Spinal cord (tissue), 10 donors: ENCODE data around the gene SLC1A6. TPM values are rescaled to one million over a fixed set of nuclear protein-coding genes. Genes with fewer than 3 reads are reported as not detected.
"Not testable (repeated sequence)": the region's sequence is repeated elsewhere in the genome, so short reads cannot be mapped to it uniquely, and the experiment has no call there.

Experiments used
- DNase-seq, 6 donors: peaks; one replicate each; pipeline versions ENCODE4 v3.0.0 to v3.0.0-alpha.2; 2013 to 2015; ENCODE audit warnings: low spot score in 6 of 6, low read depth in 4 of 6
- H3K27ac ChIP-seq: one replicate; pipeline ENCODE4 v1.5.1; 2013; ENCODE audit warnings: low read depth, low read length, control low read depth
- H3K27me3 ChIP-seq: one replicate; pipeline ENCODE4 v1.6.1; 2013; ENCODE audit warnings: low read length; ENCODE audit not compliant: control insufficient read depth, insufficient read depth
- H3K36me3 ChIP-seq: one replicate; pipeline ENCODE4 v1.6.1; 2013; ENCODE audit warnings: low read length; ENCODE audit not compliant: control insufficient read depth, insufficient read depth
- H3K4me1 ChIP-seq: one replicate; pipeline ENCODE4 v1.6.1; 2013; ENCODE audit warnings: low read length; ENCODE audit not compliant: control insufficient read depth, insufficient read depth
- H3K4me3 ChIP-seq: one replicate; pipeline ENCODE4 v1.5.1; 2013; ENCODE audit warnings: low read depth, low read length, control low read depth
- H3K9me3 ChIP-seq: one replicate; pipeline ENCODE4 v1.6.1; 2013; ENCODE audit warnings: low read length; ENCODE audit not compliant: control insufficient read depth, insufficient read depth
- WGBS: methylation state at CpG from one replicate; pipeline ENCODE4 v1.1.5; 2013; ENCODE audit warnings: missing lambda C conversion rate; ENCODE audit not compliant: insufficient coverage; 5-methylcytosine and 5-hydroxymethylcytosine counted together
- long read RNA-seq, 4 donors: transcript quantifications; one replicate each; lab custom pipeline, GENCODE V29; 2026
- polyA plus RNA-seq, 2 donors: library from polyadenylated mRNA; unstranded; fragments of 120-200 nt; gene quantifications; one replicate each; pipeline ENCODE4 v1.2.1, GENCODE V29; 2013; ENCODE audit not compliant: insufficient read length in 2 of 2
- total RNA-seq, 2 donors: library from RNA; depleted of rRNA in 1 of 2; stranded (reverse); fragments of 120-200 nt in 1 of 2; fragments of >200 nt in 1 of 2; gene quantifications; one replicate each; pipeline versions ENCODE4 v1.2.3 to v1.2.4, GENCODE V29; 2013 to 2014
- donor health status: healthy.

Gene SLC1A6
- 10 to 100 TPM in 1 of 2 donors, 1 to 10 TPM in 1; 9.6 to 29.2 TPM for total RNA-seq
- polyA plus RNA-seq, result 10 to 100 TPM; 55.3 to 64.6 TPM
- long read RNA-seq, donor 1, transcript SLC1A6-203 (6 exons, 2,420 nt), result major isoform, 7 of 26 reads
- long read RNA-seq, donor 1, partial matches to known transcripts, result 10 of 26 reads
- long read RNA-seq, donor 1, other reads (novel, unspliced or antisense), result 8 of 26 reads
- long read RNA-seq, donor 2, partial matches to known transcripts, result 0 of 1 reads
- long read RNA-seq, donor 2, other reads (novel, unspliced or antisense), result 0 of 1 reads
- long read RNA-seq, donor 3, partial matches to known transcripts, result 0 of 2 reads
- long read RNA-seq, donor 3, other reads (novel, unspliced or antisense), result 0 of 2 reads
- long read RNA-seq, donor 4, result 0 reads

DNA sequence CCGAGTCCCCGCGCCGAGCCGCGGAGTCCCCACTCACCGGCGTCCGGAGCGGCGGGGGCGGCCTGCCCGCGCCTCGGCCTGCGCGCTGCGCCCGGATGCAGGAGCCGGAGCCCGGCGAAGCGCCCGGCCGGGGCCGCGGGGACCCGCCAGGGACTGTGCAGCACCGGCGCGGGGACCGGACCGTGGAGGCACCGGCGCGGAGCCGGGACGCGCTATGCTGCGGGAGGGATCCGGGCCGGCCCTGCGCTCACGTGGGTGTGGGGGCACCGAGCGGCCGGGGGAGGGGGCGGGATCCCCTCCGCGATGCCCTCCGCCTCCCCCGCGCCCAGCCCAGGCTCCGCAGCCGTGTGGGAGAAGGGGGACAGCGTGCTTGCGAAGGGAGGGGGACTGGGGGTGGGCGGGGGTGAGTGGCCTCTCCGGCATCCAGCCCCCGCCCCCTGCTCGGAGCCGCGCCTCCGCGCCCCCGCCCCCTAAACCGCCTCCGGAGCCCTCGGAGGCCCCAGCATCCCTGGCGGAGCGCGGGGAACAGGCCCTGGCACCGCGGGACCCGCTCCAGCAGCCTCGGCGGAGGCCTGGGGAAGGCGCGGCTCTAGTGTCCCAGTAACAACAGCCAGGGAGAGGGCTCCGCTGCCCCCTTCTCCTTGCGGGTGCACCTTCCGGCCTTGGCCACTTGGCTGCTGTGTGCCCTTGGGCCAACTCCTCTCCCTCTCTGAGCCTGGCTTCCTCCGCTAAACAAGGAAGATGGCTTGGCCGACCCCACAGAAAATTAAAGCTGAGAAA is at the start of gene SLC1A6:
SLC1A6 (minus strand) TSS at position 389 of the 780 bp plus-strand sequence. CDS start 6,954 bp downstream, outside the sequence.
- H3K4me3 ChIP-seq, result peak within 1 kb of the TSS; percentile 24
- no peaks in the 10 kb centered on the region for H3K9me3 ChIP-seq
- under 1% methylated on average over 80 of the region's 84 CpGs for WGBS
- H3K36me3 ChIP-seq, result no peaks in the 10 kb centered on the region
- DNase-seq, result peak in 5 of 6 donors; percentile 3 to 88 (median 31)
- peaks cover 9% of the 10 kb centered on the region for H3K27me3 ChIP-seq
- no peak within 1 kb of the TSS for H3K27ac ChIP-seq
- H3K4me1 ChIP-seq, result peaks cover 9% of the 10 kb centered on the region

DNA sequence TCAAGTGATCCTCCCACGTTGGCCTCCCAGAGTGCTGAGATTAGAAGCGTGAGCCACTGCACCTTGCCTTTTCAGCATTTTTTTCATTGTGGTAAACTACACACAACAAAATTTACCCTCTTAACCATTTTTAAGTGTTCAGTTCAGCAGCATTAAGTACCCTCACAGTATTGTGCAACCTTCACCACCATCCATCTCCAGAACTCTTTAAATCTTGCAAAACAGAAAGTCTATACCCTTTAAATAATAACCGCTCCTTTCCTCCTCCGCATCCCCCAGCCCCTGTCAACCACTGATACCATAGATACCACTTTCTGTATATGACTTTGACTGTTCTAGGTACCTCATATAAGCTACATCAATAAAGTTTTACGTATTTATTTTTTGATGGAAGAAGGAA is 48.8 kb upstream of the SLC1A6 start:
- no peak for DNase-seq
- H3K4me1 ChIP-seq, result no peaks in the 10 kb centered on the region
- no peaks in the 10 kb centered on the region for H3K27me3 ChIP-seq
- no peak overlapping the region for H3K27ac ChIP-seq
- H3K4me3 ChIP-seq, result no peak overlapping the region
- no peaks in the 10 kb centered on the region for H3K9me3 ChIP-seq
- 94% methylated on average over 4 of the region's 5 CpGs for WGBS
- H3K36me3 ChIP-seq, result no peaks in the 10 kb centered on the region

- Histone ChIP-seq H3K36me3 (no peaks in the 10 kb centered on the region), H3K27me3 (peaks cover 8% of the 10 kb centered on the region), H3K9me3 (no peaks in the 10 kb centered on the region), H3K27ac (no peak overlapping the region), H3K4me1 (peaks cover 5% of the 10 kb centered on the region), H3K4me3 (no peak overlapping the region)
- DNase-seq, result peak in 1 of 6 donors; percentile 60
- WGBS, result 35% methylated on average over 2 of the region's 2 CpGs
Measured at GRCh38 chr19:15025217-15025616, 45.6 kb upstream of the SLC1A6 start.

DNA sequence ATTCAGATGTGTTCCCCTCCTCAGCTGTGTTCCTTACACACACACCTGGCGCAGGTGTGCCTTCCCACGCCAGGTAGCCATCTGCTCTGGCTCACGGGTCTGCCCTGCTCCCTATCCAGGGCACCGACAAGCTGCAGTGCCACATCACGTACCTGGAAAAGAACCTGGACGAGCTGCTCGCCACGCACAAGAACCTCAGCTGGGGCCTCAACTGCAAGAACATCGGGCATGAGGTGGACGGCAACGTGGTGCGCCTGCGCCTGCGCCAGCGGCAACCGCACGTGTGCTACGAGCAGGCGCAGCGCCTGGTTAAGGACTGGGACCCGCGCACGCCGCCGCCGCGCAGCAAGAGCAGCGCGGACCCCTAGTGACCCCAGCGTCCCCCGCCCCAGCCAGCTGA is 43.1 kb upstream of the SLC1A6 start:
- no peak overlapping the region for H3K27ac ChIP-seq
- no peaks in the 10 kb centered on the region for H3K9me3 ChIP-seq
- WGBS, result 18% methylated on average over 29 of the region's 31 CpGs
- peak in 1 of 6 donors; percentile 47 for DNase-seq
- H3K4me3 ChIP-seq, result no peak overlapping the region
- peaks cover 5% of the 10 kb centered on the region for H3K4me1 ChIP-seq
- no peaks in the 10 kb centered on the region for H3K36me3 ChIP-seq
- H3K27me3 ChIP-seq, result peaks cover 8% of the 10 kb centered on the region

DNA sequence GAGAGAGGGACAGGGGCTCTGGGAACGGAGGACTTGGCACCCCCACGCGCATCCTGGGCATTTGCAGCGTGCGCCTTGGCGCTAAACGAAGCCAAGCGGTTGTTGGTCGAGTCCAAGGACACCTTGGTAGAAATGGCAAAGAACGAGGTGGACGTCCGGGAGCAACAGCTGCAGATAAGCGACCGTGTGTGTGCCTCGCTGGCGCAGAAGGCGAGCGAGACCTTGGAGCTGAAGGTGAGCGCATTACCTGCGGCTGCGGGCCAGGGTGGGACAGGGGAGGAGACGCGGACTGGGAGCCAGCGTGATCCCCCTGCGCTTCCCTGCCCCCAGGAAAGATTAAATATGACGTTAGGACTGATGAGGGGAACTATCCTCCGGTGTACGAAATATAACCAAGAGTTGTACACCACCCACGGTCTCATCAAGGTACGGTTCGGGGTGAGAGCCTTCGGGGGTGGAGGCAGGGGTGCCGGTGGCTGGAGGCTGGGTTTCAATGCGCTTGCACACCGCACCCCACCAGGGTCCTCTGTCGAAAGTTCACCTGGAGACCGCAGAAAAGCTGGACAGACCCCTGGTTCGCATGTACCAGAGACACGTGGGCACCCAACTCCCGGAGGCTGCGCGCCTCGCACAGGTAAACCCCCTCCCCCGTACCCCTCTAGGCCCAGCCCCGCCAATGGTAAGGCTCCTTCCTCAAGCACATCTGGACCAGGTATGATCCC is 41.8 kb upstream of the SLC1A6 start:
- H3K4me1 ChIP-seq, result peaks cover 5% of the 10 kb centered on the region
- no peak for DNase-seq
- 76% methylated on average over 44 of the region's 45 CpGs for WGBS
- no peaks in the 10 kb centered on the region for H3K9me3 ChIP-seq
- H3K36me3 ChIP-seq, result no peaks in the 10 kb centered on the region
- peaks cover 8% of the 10 kb centered on the region for H3K27me3 ChIP-seq
- no peak overlapping the region for H3K27ac ChIP-seq
- no peak overlapping the region for H3K4me3 ChIP-seq

DNA sequence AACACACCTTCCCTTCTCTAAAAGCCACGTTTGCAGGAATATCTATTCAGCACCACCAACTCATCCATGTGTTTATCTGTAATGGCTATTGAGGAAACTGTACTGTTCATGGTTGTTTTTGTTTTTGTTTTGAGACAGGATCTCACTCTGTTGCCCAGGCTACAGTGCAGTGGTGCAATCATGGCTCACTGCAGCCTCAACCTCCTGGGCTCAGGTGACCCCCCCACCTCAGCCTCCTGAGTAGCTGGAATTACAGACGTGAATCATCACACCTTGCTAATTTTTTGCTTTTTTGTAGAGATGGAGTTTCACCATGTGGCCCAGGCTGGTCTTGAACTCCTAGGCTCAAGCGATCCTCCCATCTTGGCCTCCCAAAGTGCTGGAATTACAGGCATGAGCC is 39.2 kb upstream of the SLC1A6 start:
- H3K4me3 ChIP-seq, H3K36me3 ChIP-seq, H3K27ac ChIP-seq, DNase-seq, H3K4me1 ChIP-seq, H3K9me3 ChIP-seq: not testable (repeated sequence)
- peaks cover 13% of the 10 kb centered on the region for H3K27me3 ChIP-seq
- no CpG with 5 or more reads among the region's 3 CpGs for WGBS

DNA sequence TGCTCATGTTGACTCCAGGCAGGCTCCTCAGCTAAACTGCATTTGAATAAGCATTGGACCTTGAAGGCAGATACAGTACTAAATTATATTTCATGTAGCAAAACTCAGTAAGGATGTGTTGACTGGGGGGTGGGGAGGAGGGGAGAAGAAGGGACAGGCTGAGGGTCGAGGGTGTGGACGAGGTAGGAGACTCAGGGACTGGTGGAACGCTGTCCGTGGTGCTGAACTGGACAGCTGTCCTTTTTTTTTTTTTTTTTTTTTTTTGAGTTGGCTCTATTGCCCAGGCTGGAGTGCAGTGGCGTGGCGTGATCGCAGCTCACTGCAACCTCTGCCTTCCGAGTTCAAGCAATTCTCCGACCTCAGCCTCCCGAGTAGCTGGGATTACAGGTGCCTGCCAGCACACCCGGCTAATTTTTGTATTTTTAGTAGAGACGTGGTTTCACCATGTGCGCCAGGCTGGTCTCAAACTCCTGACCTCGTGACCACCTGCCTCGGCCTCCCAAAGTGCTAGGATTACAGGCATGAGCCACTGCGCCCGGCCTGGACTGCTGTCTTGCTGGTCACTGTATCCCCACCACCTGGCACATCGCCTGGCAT is 36.4 kb upstream of the SLC1A6 start:
- H3K36me3 ChIP-seq, result no peaks in the 10 kb centered on the region
- 25% methylated on average over 13 of the region's 18 CpGs for WGBS
- H3K9me3 ChIP-seq, result no peaks in the 10 kb centered on the region
- DNase-seq, result peak in 2 of 6 donors; percentile 18 to 25
- peaks cover 9% of the 10 kb centered on the region for H3K27me3 ChIP-seq
- H3K4me1 ChIP-seq, result peaks cover 3% of the 10 kb centered on the region
- no peak overlapping the region for H3K27ac ChIP-seq
- H3K4me3 ChIP-seq, result no peak overlapping the region

DNA sequence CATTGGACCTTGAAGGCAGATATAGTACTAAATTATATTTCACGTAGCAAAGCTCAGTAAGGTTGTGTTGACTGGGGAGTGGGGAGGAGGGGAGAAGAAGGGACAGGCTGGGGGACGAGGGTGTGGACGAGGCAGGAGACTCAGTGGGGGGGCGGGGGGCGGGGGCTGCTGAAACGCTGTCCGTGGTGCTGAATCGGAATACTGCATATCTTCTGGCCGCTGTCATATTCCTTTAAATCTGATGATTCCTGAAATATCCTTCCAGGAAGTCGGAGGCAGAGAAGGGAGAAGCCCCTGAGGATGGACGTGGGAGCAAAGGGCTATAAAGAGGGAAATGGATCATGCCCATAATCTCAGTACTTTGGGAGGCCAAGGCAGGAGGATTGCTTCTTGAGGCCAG is 34.9 kb upstream of the SLC1A6 start:
- DNase-seq, result peak in 1 of 6 donors; percentile 16
- peaks cover 9% of the 10 kb centered on the region for H3K27me3 ChIP-seq
- H3K36me3 ChIP-seq, result no peaks in the 10 kb centered on the region
- H3K9me3 ChIP-seq, result no peaks in the 10 kb centered on the region
- H3K4me3 ChIP-seq, result no peak overlapping the region
- H3K4me1 ChIP-seq, result peaks cover 7% of the 10 kb centered on the region
- 17% methylated on average over 2 of the region's 11 CpGs for WGBS
- H3K27ac ChIP-seq, result no peak overlapping the region
